Adrenal gland (tissue), 12 donors: ENCODE measurements around the gene KLHL29. TPM values are rescaled to one million over a fixed set of nuclear protein-coding genes. Genes with fewer than 3 reads are reported as not detected.

Experiments used
- DNase-seq, 7 donors: peaks; one replicate each; pipeline ENCODE4 v3.0.0-alpha.2; 2019 to 2020
- H3K27ac ChIP-seq, 5 donors: fragments of 200-600 bp; sonication (generic) in 4 of 5; 1 replicate in 3 of 5; 2 replicates in 2 of 5; pipeline versions ENCODE4 v1.5.1 to v1.8.0; 2016 to 2020; ENCODE audit warnings: mild to moderate bottlenecking in 1 of 5
- H3K27me3 ChIP-seq: fragments of 200-600 bp; 2 replicates; pipeline ENCODE4 v1.8.0; 2021
- H3K36me3 ChIP-seq, 2 donors: fragments of 200-600 bp; replicated peaks in 1 of 2; 1 replicate in 1 of 2; 2 replicates in 1 of 2; pipeline versions ENCODE4 v1.5.1 to v1.8.0; 2018 to 2022
- H3K4me1 ChIP-seq, 2 donors: fragments of 200-600 bp; replicated peaks in 1 of 2; 1 replicate in 1 of 2; 2 replicates in 1 of 2; pipeline versions ENCODE4 v1.5.1 to v1.8.0; 2018 to 2021
- H3K4me3 ChIP-seq, 4 donors: fragments of 200-600 bp; sonication (generic) in 3 of 4; one replicate each; pipeline ENCODE4 v1.5.1; 2016 to 2018
- H3K9me3 ChIP-seq, 3 donors: fragments of 200-600 bp; sonication (generic) in 1 of 3; replicated peaks in 1 of 3; 1 replicate in 2 of 3; 2 replicates in 1 of 3; pipeline versions ENCODE4 v1.5.1 to v1.8.0; 2016 to 2021
- CTCF ChIP-seq, 6 experiments: fragments of 450-650 bp in 4 of 6; fragments of 200-600 bp in 2 of 6; sonication (generic) in 1 of 6; IDR thresholded peaks; 1 replicate in 5 of 6; 2 replicates in 1 of 6; pipeline versions ENCODE4 v1.5.1 to v1.8.0; 2016 to 2021; ENCODE audit warnings: antibody characterized with exemption in 6 of 6, mild to moderate bottlenecking in 2 of 6, moderate library complexity in 1 of 6
- POLR2A ChIP-seq, 2 donors: fragments of 450-650 bp; IDR thresholded peaks; one replicate each; pipeline ENCODE4 v1.6.1; 2017; ENCODE audit warnings: antibody characterized with exemption in 2 of 2, mild to moderate bottlenecking in 2 of 2, moderate library complexity in 1 of 2
- WGBS, 4 donors: extraction: QIAGEN DNeasy Blood & Tissue Kit in 2 of 4; methylation state at CpG; one replicate each; pipeline versions ENCODE4 v1.1.5 to v1.1.7; 2013 to 2017; 5-methylcytosine and 5-hydroxymethylcytosine counted together
- intact Hi-C, 2 donors: fragments of 100-400 bp; cut with DNase I; formaldehyde crosslinking; loops; one replicate each; pipeline versions ENCODE4 v1.14.1 to v1.15.0; 2022 to 2023
- polyA plus RNA-seq, 3 donors: library from polyadenylated mRNA; stranded (reverse); fragments of 200-250 nt in 2 of 3; fragments of 350-450 nt in 1 of 3; fragmentation: Illumina TruSeq in 1 of 3; extraction: RNeasy Lipid Tissue Mini Kit (QIAGEN cat#74804) in 1 of 3; gene quantifications; one replicate each; pipeline ENCODE4 v1.2.3, GENCODE V29; 2013 to 2014
- total RNA-seq, 9 donors: library from RNA; depleted of rRNA in 4 of 9; stranded (reverse); fragments of >200 nt in 4 of 9; fragments of 120-200 nt in 1 of 9; fragmentation: NEBNext Ultra II Directional in 1 of 9; extraction: Animal tissue kit (Norgen Biotek cat#: 25700) in 1 of 9; gene quantifications; one replicate each; pipeline versions ENCODE4 v1.1.0 to v1.2.4, GENCODE V29; 2013 to 2023
- donor health status: healthy with polysubstance abuse.
- donor health status: Bipolar disorder and iron deficiency.
- donor health status: DM: yes; HTN: yes; CAD: no.
- donor health status: DM: no; HTN: no; CAD: no.
- donor health status: DM: no; HTN: no; CAD: no.
- donor health status: DM: yes; HTN: yes; CAD: no.

KLHL29 gene
- total and polyA plus RNA-seq, 12 donors = 1.9 to 24.5 (median 15.7) TPM

- 87 to 89% (median 88%) methylated on average over 16 of the region's 16 CpGs for WGBS, 4 donors
- peak overlapping the region in 1 of 5 donors; percentile 38 for H3K27ac ChIP-seq
- intact Hi-C loops = no loop called here
Observed at GRCh38 chr2:23423873-23424680, 39.1 kb downstream of the KLHL29 start.

GRCh38 chr2:23425338-23425871 is 40.4 kb downstream of the KLHL29 start:
- H3K4me3 ChIP-seq = no peak overlapping the region
- H3K36me3 ChIP-seq = no peaks in the 10 kb centered on the region
- intact Hi-C loops = no loop called here
- peaks cover 8 to 23% of the 10 kb centered on the region in 2 donors for H3K4me1 ChIP-seq
- 86 to 90% (median 88%) methylated on average over 9 of the region's 9 CpGs for WGBS, 4 donors
- no peaks in the 10 kb centered on the region for H3K27me3 ChIP-seq
- no peak for TF ChIP-seq CTCF (IDR thresholded peaks at IDR 0.05)
- no peak for TF ChIP-seq POLR2A (IDR thresholded peaks at IDR 0.05)
- DNase-seq = peak in 3 of 7 donors; percentile 15 to 48 (median 16)
- H3K27ac ChIP-seq = peak overlapping the region in 3 of 5 donors; percentile 70 to 93 (median 85)
- H3K9me3 ChIP-seq = no peaks in the 10 kb centered on the region

More at GRCh38 chr2:23423873-23424680, 39.1 kb downstream of the KLHL29 start:
- Histone ChIP-seq H3K4me3 (no peak overlapping the region), H3K4me1 (peaks cover 8 to 36% of the 10 kb centered on the region in 2 donors), H3K27me3 (no peaks in the 10 kb centered on the region), H3K9me3 (no peaks in the 10 kb centered on the region), H3K36me3 (no peaks in the 10 kb centered on the region)
- TF ChIP-seq CTCF (IDR thresholded peaks at IDR 0.05) (no peak), POLR2A (IDR thresholded peaks at IDR 0.05) (no peak)
- peak in 3 of 7 donors; percentile 9 to 46 (median 10) for DNase-seq

- TF ChIP-seq CTCF (IDR thresholded peaks at IDR 0.05) (no peak), POLR2A (IDR thresholded peaks at IDR 0.05) (no peak)
Observed at GRCh38 chr2:23425885-23426262, 40.9 kb downstream of the KLHL29 start.

GRCh38 chr2:23426263-23426905 is 41.4 kb downstream of the KLHL29 start:
- DNase-seq = peak; percentile 79 to 94 (median 89)
- 50 to 70% (median 53%) methylated on average over 8 to 12 of the region's 12 CpGs for WGBS, 4 donors
- H3K9me3 ChIP-seq = no peaks in the 10 kb centered on the region
- peaks cover 8 to 22% of the 10 kb centered on the region in 2 donors for H3K4me1 ChIP-seq
- H3K27me3 ChIP-seq = no peaks in the 10 kb centered on the region
- H3K27ac ChIP-seq = peak overlapping the region; percentile 2 to 93 (median 70)
- TF ChIP-seq CTCF (IDR thresholded peaks at IDR 0.05) (no peak), POLR2A (IDR thresholded peaks at IDR 0.05) (peak in 1 of 2 donors; percentile 17)
- intact Hi-C loops = no loop called here
- no peaks in the 10 kb centered on the region for H3K36me3 ChIP-seq
- H3K4me3 ChIP-seq = no peak overlapping the region

More at GRCh38 chr2:23425885-23426262, 40.9 kb downstream of the KLHL29 start:
- H3K4me3 ChIP-seq = no peak overlapping the region
- no peaks in the 10 kb centered on the region for H3K36me3 ChIP-seq
- WGBS, 4 donors = 94 to 100% (median 95%) methylated on average over 3 of the region's 3 CpGs
- intact Hi-C loops = no loop called here
- H3K27me3 ChIP-seq = no peaks in the 10 kb centered on the region
- peak overlapping the region in 4 of 5 donors; percentile 67 to 93 (median 78) for H3K27ac ChIP-seq
- H3K4me1 ChIP-seq = peaks cover 8 to 22% of the 10 kb centered on the region in 2 donors
- H3K9me3 ChIP-seq = no peaks in the 10 kb centered on the region
- DNase-seq = no peak
